ENCODE results near the gene DHX36.

Gene DHX36

DNA sequence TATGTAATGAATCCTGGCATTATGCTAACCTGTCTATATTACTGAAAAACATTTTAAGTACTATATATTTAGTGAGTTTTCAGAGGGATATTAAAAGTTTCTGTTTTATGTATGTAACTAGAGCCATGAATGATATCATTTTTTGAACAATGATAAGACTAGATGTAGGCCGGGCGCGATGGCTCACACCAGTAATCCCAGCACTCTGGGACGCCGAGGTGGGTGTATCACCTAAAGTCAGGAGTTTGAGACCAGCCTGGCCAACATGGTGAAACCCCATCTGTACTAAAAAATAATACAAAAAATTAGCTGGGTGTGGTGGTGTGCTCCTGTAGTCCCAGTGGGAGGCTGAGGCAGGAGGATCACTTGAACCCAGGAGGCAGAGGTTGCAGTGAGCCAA is 34.1 kb downstream of the DHX36 start:
- TF ChIP-seq, protein P1, sequence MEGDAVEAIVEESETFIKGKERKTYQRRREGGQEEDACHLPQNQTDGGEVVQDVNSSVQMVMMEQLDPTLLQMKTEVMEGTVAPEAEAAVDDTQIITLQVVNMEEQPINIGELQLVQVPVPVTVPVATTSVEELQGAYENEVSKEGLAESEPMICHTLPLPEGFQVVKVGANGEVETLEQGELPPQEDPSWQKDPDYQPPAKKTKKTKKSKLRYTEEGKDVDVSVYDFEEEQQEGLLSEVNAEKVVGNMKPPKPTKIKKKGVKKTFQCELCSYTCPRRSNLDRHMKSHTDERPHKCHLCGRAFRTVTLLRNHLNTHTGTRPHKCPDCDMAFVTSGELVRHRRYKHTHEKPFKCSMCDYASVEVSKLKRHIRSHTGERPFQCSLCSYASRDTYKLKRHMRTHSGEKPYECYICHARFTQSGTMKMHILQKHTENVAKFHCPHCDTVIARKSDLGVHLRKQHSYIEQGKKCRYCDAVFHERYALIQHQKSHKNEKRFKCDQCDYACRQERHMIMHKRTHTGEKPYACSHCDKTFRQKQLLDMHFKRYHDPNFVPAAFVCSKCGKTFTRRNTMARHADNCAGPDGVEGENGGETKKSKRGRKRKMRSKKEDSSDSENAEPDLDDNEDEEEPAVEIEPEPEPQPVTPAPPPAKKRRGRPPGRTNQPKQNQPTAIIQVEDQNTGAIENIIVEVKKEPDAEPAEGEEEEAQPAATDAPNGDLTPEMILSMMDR (IDR thresholded peaks at IDR 0.05; ENCODE audit: low read depth, low read length) = no peak
- no peak overlapping the region for H3K4me3 ChIP-seq (ENCODE audit: low read depth, low read length)

DNA sequence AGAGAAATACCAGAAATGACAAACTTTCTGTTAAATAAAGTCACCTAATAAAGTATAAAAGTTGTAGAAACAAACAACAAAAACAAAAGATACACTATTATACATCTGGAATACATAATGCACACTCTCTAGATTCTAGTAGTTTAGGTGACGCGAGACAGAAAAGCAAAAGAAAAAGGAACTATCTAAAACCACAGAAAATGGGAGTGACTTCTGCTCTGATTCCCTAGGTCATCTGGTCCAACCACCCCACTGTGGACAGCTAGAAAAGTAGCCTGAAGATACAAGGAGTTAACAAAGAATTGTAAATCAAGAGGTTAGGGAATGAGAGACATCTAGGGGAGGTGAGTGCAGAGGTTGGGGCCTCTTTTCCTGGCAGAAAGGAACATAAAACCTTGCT is 39.1 kb downstream of the DHX36 start:
- no peak overlapping the region for H3K4me3 ChIP-seq (ENCODE audit: low read depth, low read length)
- TF ChIP-seq, protein P1 (IDR thresholded peaks at IDR 0.05; ENCODE audit: low read depth, low read length) = no peak

DNA sequence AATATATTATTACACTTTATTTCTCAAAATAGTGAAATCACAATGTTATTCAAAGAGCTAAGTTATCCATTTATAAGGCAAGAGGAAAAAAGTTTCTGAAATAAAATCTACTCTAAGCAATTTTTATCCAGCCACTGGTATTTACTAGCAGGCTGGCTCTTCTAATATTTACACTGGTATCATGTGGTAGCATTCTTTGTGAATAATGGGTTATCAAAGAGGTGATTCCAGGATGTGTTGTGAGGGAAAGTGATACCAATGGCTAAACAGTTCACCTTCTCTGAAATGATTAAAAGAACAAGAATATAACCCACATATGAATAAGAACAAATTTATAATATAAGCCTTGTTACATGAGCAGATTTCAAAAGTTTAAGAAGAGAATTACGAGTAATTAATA is 44.1 kb downstream of the DHX36 start:
- H3K4me3 ChIP-seq (ENCODE audit: low read depth, low read length) = no peak overlapping the region
- TF ChIP-seq, protein P1 (IDR thresholded peaks at IDR 0.05; ENCODE audit: low read depth, low read length) = no peak

DNA sequence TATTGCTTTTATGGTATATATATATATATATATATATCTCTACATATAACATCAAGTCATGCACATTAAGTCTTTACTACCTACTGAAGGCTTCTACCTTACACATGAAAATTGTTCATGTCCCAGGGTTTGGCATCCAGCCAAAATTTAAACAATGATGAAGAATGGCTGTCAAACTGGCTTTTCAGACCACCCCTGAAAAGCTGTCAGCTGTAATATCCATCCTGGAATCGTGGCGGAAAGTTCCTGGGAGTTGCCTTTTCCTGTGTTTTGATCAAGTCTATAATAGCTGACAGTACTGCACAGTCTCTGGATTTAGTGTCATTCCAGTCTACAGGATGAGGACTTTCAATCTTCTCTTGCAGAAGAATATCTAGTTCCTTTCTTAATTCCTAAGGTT is 48.3 kb downstream of the DHX36 start:
- TF ChIP-seq, protein P1 (IDR thresholded peaks at IDR 0.05; ENCODE audit: low read depth, low read length) = no peak
- no peak overlapping the region for H3K4me3 ChIP-seq (ENCODE audit: low read depth, low read length)

DNA sequence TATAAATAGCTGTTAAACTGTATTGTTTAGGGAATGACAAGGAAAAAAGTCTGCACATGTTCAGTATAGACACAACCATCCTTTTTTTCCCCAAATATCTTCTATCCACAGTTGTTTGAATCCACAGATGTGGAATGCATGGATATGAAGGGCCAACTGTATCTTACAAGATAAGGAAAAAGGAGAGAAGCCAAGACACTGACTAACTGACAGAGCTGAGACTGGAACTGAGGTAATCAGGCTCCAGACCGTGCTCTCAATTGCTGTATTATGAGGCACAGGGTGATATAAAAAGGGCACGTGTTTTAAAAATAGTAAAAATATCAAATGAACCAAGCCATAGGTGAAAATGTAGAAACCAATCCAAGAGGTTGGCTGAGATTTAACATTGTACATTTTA is 49.0 kb downstream of the DHX36 start:
- TF ChIP-seq, protein P1 (IDR thresholded peaks at IDR 0.05; ENCODE audit: low read depth, low read length) = no peak
- H3K4me3 ChIP-seq (ENCODE audit: low read depth, low read length) = no peak overlapping the region

DNA sequence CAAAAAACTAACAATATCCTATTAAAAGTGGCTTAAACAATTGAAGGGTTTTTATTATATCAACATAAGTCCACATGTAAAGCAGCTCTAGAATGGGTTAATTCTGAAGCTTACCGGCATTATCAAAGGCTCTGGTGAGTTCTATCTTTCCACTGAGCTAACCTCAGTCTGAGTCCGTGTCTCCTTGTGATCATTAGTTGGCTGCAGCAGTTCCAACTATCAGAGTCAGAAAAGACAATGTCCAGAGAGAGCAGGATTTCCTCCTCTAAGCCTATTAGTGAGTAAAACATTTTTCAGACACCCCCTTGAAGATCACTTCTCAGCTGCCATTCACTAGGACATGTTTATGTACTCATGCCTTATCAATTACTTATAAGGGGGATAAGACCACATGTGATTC is 49.9 kb downstream of the DHX36 start:
- H3K4me3 ChIP-seq (ENCODE audit: low read depth, low read length) = no peak overlapping the region
- TF ChIP-seq, protein P1 (IDR thresholded peaks at IDR 0.05; ENCODE audit: low read depth, low read length) = no peak

DNA sequence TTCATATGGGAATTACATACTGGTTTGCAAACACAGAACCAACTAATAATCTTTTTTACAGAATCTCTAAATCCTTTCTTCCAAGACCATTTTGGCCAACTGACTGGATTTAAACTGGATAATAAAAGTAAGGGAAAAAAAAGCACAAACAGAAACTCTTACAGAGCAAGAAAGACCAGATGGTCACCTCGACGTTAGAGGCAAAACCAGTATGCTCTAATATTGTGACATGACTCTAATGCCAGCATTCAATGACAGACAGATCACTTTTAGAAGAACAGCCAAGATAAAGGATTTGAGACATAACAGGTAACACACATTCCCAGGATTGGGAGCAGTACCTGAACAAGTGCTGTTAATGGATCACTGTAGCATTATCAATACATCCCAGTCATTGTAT is 50.9 kb downstream of the DHX36 start:
- TF ChIP-seq, protein P1 (IDR thresholded peaks at IDR 0.05; ENCODE audit: low read depth, low read length) = no peak
- no peak overlapping the region for H3K4me3 ChIP-seq (ENCODE audit: low read depth, low read length)
